CD4-positive, alpha-beta T cell treated with Interleukin-10 for 1 hour (primary cell): Measurements from ENCODE around the gene MANBA.
"Not testable (repeated sequence)": the region's sequence is repeated elsewhere in the genome, so short reads cannot be mapped to it uniquely, and the experiment has no call there.

Experiments
- DNase-seq: peaks from one replicate; pipeline ENCODE4 v3.0.0-alpha.2; 2020

The MANBA gene

GRCh38 chr4:102718833-102719575, 41.8 kb downstream of the MANBA start:
- not testable (repeated sequence) for DNase-seq

GRCh38 chr4:102717448-102718092, 43.2 kb downstream of the MANBA start:
- no peak for DNase-seq

- no peak for DNase-seq
These were observed 45.7 kb downstream of the MANBA start for GRCh38 chr4:102715057-102715456.

- not testable (repeated sequence) for DNase-seq
These were observed 47.0 kb downstream of the MANBA start for GRCh38 chr4:102713774-102714173.

- no peak for DNase-seq
These were observed 47.7 kb downstream of the MANBA start for GRCh38 chr4:102713096-102713495.

GRCh38 chr4:102710986-102711385, 49.8 kb downstream of the MANBA start:
- no peak for DNase-seq

GRCh38 chr4:102709060-102709459, 51.7 kb downstream of the MANBA start:
- not testable (repeated sequence) for DNase-seq

GRCh38 chr4:102707150-102707549, 53.6 kb downstream of the MANBA start:
- DNase-seq, result no peak

- DNase-seq, result no peak
These were observed 55.3 kb downstream of the MANBA start for GRCh38 chr4:102705391-102705935.

- no peak for DNase-seq
These were observed 64.0 kb downstream of the MANBA start for GRCh38 chr4:102696758-102697157.

GRCh38 chr4:102694791-102695190, 66.0 kb downstream of the MANBA start:
- DNase-seq, result no peak

- DNase-seq, result no peak
These were observed 66.9 kb downstream of the MANBA start for GRCh38 chr4:102693861-102694260.

GRCh38 chr4:102693262-102693850, 67.4 kb downstream of the MANBA start:
- DNase-seq, result no peak

GRCh38 chr4:102692474-102692873, 68.3 kb downstream of the MANBA start:
- no peak for DNase-seq

- DNase-seq, result no peak
These were observed 72.8 kb downstream of the MANBA start for GRCh38 chr4:102687982-102688433.

GRCh38 chr4:102687373-102687981, 73.3 kb downstream of the MANBA start:
- no peak for DNase-seq

- no peak for DNase-seq
These were observed 75.0 kb downstream of the MANBA start for GRCh38 chr4:102685768-102686167.

GRCh38 chr4:102684610-102685052, 76.1 kb downstream of the MANBA start:
- no peak for DNase-seq

- DNase-seq, result no peak
These were observed 76.7 kb downstream of the MANBA start for GRCh38 chr4:102683881-102684609.

GRCh38 chr4:102678695-102679335, 82.0 kb downstream of the MANBA start:
- no peak for DNase-seq

GRCh38 chr4:102678107-102678506, 82.7 kb downstream of the MANBA start:
- no peak for DNase-seq

- DNase-seq, result no peak
These were observed 85.6 kb downstream of the MANBA start for GRCh38 chr4:102675141-102675540.
